AG04449 (cell line): ENCODE measurements around the gene CKM.
"Not testable (repeated sequence)": the region's sequence is repeated elsewhere in the genome, so short reads cannot be mapped to it uniquely, and the experiment has no call there.

ENCODE experiments used
- CTCF ChIA-PET: fragments of 350-600 bp; formaldehyde crosslinking; extraction: SDS; loops from one replicate; lab custom pipeline; 2021; ENCODE audit warnings: antibody characterized with exemption; lab: Yijun Ruan, JAX
- POLR2A ChIA-PET: fragments of 400-600, 350-600 bp; formaldehyde crosslinking; extraction: SDS; loops from one replicate; lab custom pipeline; 2020; ENCODE audit warnings: antibody characterized with exemption, inconsistent platforms; lab: Yijun Ruan, JAX
- DNase-seq: peaks from one replicate; pipeline ENCODE4 v3.0.0-alpha.2; 2010; ENCODE audit warnings: low read depth, low spot score
- H3K4me3 ChIP-seq: 2 replicates; pipeline ENCODE4 v1.5.1; 2011; ENCODE audit warnings: low read depth, mild to moderate bottlenecking, control low read depth, low read length
- TF ChIP-seq, protein P1 (sequence below): IDR thresholded peaks from one replicate; pipeline ENCODE4 v1.5.1; 2011; ENCODE audit warnings: mild to moderate bottlenecking, moderate library complexity, low read length, control low read depth, inconsistent platforms; ENCODE audit not compliant: insufficient read depth; ENCODE audit errors: missing control alignments

The CKM gene

DNA sequence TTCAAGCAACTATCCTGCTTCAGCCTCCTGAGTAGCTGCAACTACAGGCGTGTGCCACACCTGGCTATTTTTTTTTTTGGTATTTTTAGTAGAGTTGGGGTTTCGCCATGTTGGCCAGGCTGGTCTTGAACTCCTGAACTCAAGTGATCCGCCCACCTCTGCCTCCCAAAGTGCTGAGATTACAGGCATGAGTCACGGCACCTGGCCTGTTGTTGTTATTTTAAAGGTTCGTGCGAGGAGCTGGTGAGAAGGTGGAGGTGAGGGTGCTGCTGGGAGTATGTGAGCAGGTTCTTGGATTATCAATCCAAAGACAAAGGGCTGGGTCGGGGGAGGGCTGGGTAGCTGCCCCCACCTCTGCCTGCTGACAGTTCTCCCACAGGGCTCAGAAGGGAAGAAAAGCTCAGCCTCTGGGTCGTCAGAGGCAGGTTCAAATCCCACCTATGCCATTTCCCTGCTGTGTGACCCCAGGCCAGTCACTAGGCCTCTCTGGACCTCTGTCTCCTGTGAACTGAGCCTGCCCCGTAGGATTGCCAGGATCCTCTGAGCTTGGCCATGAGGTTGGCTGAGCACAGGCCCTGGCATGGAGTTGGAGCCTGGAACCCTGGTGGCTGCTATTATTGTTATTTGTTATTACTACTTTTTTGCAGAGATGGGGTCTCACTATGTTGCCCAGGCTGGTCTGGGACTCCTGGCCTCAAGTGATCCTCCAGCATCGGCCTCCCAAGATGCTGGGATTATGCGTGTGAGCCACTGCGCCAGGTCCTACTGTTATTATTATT lies 1.5 kb downstream of the CKM start:
- no peak for DNase-seq
- no peak overlapping the region for H3K4me3 ChIP-seq
- ChIA-PET CTCF (interaction anchor here (8.2 kb wide), 1 partner anchor 17 kb away, joined by 57 read pairs; no protein-coding TSS in a partner anchor), POLR2A (interaction anchor here (0.6 kb wide), 1 partner anchor 11 kb away, joined by 5 read pairs; no protein-coding TSS in a partner anchor)
- TF ChIP-seq, protein P1, sequence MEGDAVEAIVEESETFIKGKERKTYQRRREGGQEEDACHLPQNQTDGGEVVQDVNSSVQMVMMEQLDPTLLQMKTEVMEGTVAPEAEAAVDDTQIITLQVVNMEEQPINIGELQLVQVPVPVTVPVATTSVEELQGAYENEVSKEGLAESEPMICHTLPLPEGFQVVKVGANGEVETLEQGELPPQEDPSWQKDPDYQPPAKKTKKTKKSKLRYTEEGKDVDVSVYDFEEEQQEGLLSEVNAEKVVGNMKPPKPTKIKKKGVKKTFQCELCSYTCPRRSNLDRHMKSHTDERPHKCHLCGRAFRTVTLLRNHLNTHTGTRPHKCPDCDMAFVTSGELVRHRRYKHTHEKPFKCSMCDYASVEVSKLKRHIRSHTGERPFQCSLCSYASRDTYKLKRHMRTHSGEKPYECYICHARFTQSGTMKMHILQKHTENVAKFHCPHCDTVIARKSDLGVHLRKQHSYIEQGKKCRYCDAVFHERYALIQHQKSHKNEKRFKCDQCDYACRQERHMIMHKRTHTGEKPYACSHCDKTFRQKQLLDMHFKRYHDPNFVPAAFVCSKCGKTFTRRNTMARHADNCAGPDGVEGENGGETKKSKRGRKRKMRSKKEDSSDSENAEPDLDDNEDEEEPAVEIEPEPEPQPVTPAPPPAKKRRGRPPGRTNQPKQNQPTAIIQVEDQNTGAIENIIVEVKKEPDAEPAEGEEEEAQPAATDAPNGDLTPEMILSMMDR: no peak

DNA sequence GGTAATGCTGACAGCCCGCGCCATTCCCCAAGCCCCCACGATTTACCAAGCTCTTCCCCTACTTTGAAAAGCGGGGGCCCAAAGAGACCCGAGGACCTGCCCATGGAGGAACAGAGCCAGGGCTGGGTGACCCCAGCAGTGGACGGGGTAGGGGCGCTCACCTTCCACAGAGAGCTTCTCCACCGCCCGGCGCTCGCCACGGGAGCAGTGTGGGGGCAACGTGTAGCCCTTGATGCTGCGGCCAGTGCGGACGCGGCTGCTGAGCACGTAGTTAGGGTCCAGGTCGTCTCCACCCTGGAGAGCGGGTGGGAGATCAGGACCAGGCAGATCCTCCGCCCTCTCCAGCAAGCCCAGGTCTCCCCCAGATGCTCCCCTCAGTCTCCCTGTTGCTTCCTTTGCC lies 7.4 kb downstream of the CKM start:
- no peak for DNase-seq
- H3K4me3 ChIP-seq: no peak overlapping the region
- TF ChIP-seq, protein P1: no peak
- ChIA-PET POLR2A (no interaction called here), CTCF (no interaction called here)

DNA sequence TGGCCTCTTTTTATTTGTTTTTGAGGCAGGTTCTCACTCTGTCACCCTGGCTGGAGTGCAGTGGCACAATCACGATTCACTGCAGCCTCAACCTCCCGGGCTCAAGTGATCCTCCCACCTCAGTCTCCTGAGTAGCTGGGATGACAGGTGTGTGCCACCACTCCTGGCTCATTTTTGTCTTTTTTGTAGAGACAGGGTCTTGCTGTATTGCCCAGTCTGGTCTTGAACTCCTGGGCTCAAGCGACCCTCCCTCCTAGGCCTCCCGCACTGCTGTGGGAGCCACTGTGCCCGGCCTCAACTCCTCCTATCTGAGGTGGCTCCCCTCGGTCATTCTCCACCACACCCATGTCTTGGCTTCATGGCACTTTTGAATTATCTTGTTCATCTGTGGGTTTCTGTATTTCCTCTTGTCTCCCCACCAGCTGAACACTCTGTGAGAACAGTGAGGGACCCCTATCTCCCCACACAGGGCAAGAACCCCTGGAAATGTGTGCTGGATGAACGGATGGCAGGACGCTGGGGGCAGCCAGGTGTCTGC lies 7.9 kb downstream of the CKM start:
- ChIA-PET CTCF (no interaction called here), POLR2A (no interaction called here)
- TF ChIP-seq, protein P1: no peak
- no peak overlapping the region for H3K4me3 ChIP-seq
- DNase-seq: no peak

DNA sequence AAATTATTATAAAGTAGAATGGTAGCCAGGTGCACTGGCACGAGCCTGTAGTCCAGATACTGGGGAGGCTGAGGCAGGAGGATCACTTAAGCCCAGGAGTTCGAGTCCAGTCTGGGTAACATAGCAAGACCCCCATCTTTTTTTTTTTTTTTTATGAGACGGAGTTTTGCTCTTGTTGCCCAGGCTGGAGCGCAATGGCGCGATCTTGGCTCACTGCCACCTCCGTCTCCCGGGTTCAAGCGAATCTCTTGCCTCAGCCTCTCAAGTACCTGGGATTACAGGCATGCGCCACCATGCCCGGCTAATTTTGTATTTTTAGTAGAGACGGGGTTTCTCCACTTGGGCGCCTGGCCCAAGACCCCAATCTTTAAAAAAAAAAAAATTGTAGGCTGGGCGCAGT lies 10.4 kb downstream of the CKM start:
- CTCF ChIA-PET, H3K4me3 ChIP-seq, DNase-seq: not testable (repeated sequence)
- POLR2A ChIA-PET: interaction anchor here (0.6 kb wide), 1 partner anchor 12 kb away, joined by 3 read pairs; no protein-coding TSS in a partner anchor

GRCh38 chr19:45311621-45312020 lies 11.1 kb downstream of the CKM start:
- H3K4me3 ChIP-seq: no peak overlapping the region
- TF ChIP-seq, protein P1: no peak
- POLR2A ChIA-PET: no interaction called here
- no peak for DNase-seq
- CTCF ChIA-PET: no interaction called here

- H3K4me3 ChIP-seq, CTCF ChIA-PET, DNase-seq, POLR2A ChIA-PET: not testable (repeated sequence)
Observed at GRCh38 chr19:45309322-45309721, 13.4 kb downstream of the CKM start.

DNA sequence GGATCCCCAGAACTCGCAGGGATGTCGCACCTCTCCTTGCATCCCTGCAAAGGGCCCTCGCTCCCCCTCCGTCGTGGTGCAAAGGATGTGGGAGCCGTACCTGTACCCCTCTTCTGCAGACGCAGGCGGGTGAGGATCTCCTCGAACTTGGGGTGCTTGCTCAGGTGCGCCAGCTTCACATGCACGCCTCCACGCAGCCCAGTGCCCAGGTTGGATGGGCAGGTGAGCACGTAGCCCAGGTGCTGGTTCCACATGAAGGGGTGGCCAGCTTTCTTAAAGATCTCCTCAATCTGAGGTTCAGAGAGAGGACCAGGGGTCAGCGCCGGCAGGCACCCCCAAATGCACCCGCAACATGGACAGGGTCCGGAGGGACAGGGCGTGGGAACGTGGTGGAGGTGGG lies 15.3 kb downstream of the CKM start:
- DNase-seq: no peak
- TF ChIP-seq, protein P1: no peak
- POLR2A ChIA-PET: no interaction called here
- no peak overlapping the region for H3K4me3 ChIP-seq
- CTCF ChIA-PET: interaction anchor here (1.8 kb wide), 1 partner anchor 31 kb away, joined by 7 read pairs; no protein-coding TSS in a partner anchor
